Endodermal cell (in vitro differentiated cells): ENCODE data around the gene GPR65. TPM values are rescaled to one million over a fixed set of nuclear protein-coding genes. Genes with fewer than 3 reads are reported as not detected.
A peak's percentile ranks its signal among the peaks of the same experiment; 100 is the strongest.

Experiments used
- DNase-seq: peaks from one replicate; pipeline ENCODE4 v3.0.0-alpha.2; 2017
- H3K27ac ChIP-seq: 2 replicates; pipeline ENCODE4 v1.5.1; 2013; ENCODE audit warnings: mild to moderate bottlenecking, low read depth, low read length, moderate library complexity
- H3K27me3 ChIP-seq: 2 replicates; pipeline ENCODE4 v1.6.1; 2013; ENCODE audit warnings: mild to moderate bottlenecking, low read length, moderate library complexity; ENCODE audit not compliant: insufficient read depth, control insufficient read depth, poor library complexity, severe bottlenecking
- H3K36me3 ChIP-seq: 2 replicates; pipeline ENCODE4 v1.7.0; 2013; ENCODE audit warnings: mild to moderate bottlenecking, low read length, moderate library complexity; ENCODE audit not compliant: control insufficient read depth, insufficient read depth
- H3K4me1 ChIP-seq: one replicate; pipeline ENCODE4 v1.7.0; 2013; ENCODE audit warnings: low read length; ENCODE audit not compliant: control insufficient read depth, insufficient read depth
- H3K4me3 ChIP-seq: 2 replicates; pipeline ENCODE4 v1.5.1; 2013; ENCODE audit warnings: mild to moderate bottlenecking, low read length, moderate library complexity
- H3K9ac ChIP-seq: 2 replicates; pipeline ENCODE4 v1.6.1; 2013; ENCODE audit warnings: mild to moderate bottlenecking, low read length, moderate library complexity; ENCODE audit not compliant: poor library complexity, severe bottlenecking; ENCODE audit errors: extremely low read depth
- H3K9me3 ChIP-seq: 2 replicates; pipeline ENCODE4 v1.6.1; 2013; ENCODE audit warnings: mild to moderate bottlenecking, low read length, moderate library complexity; ENCODE audit not compliant: control insufficient read depth
- H3K27ac Mint-ChIP-seq: 2 replicates; pipeline ENCODE4 v1.8.0; 2020; ENCODE audit warnings: mixed read lengths
- H3K27me3 Mint-ChIP-seq: 2 replicates; pipeline ENCODE4 v1.8.0; 2021; ENCODE audit warnings: mild to moderate bottlenecking, mixed read lengths; ENCODE audit not compliant: insufficient read depth
- H3K36me3 Mint-ChIP-seq: 2 replicates; pipeline ENCODE4 v1.8.0; 2020; ENCODE audit warnings: low read depth, mixed read lengths
- H3K4me1 Mint-ChIP-seq: 2 replicates; pipeline ENCODE4 v1.8.0; 2020; ENCODE audit warnings: mixed read lengths
- H3K4me3 Mint-ChIP-seq: 2 replicates; pipeline ENCODE4 v1.8.0; 2020; ENCODE audit warnings: mild to moderate bottlenecking, moderate library complexity, mixed read lengths
- H3K9me3 Mint-ChIP-seq: 2 replicates; pipeline ENCODE4 v1.8.0; 2020; ENCODE audit warnings: mild to moderate bottlenecking, mixed read lengths
- CTCF ChIP-seq: fragments of 200-600 bp; sonication (generic); conservative IDR thresholded peaks from 2 replicates; pipeline ENCODE4 v1.5.0; 2021; ENCODE audit warnings: antibody characterized with exemption, mild to moderate bottlenecking
- WGBS, 2 experiments: methylation state at CpG; one replicate each; pipeline versions ENCODE4 v1.1.5 to v1.1.7; 2013; ENCODE audit warnings: missing lambda C conversion rate in 2 of 2, mixed read lengths in 1 of 2; ENCODE audit not compliant: insufficient coverage in 1 of 2, insufficient read length in 1 of 2; 5-methylcytosine and 5-hydroxymethylcytosine counted together
- total RNA-seq, 2 donors: library from RNA; stranded (reverse); fragmentation: NEBNext Ultra II Directional in 1 of 2; extraction: Animal tissue kit (Norgen Biotek cat#: 25700) in 1 of 2; gene quantifications; 2 replicates in 1 of 2; 3 replicates in 1 of 2; pipeline ENCODE4 v1.2.1, GENCODE V29; 2021

Gene GPR65
- total RNA-seq, 2 donors from 2014 or later: not detected

GRCh38 chr14:88034076-88034475 lies 29.1 kb downstream of the GPR65 start:
- Histone ChIP-seq H3K27ac (no peak overlapping the region), H3K4me3 (no peak overlapping the region), H3K36me3 (no peaks in the 10 kb centered on the region), H3K9me3 (no peaks in the 10 kb centered on the region), H3K27me3 (no peaks in the 10 kb centered on the region), H3K9ac (no peak overlapping the region), H3K4me1 (peaks cover 10% of the 10 kb centered on the region)
- Mint-ChIP-seq H3K27ac (no peak overlapping the region), H3K4me1 (peaks cover 39% of the 10 kb centered on the region), H3K27me3 (no peaks in the 10 kb centered on the region), H3K4me3 (no peak overlapping the region), H3K36me3 (no peaks in the 10 kb centered on the region), H3K9me3 (peaks cover 4% of the 10 kb centered on the region)
- DNase-seq: no peak
- 87 to 100% methylated on average over 1 to 2 of the region's 2 CpGs for WGBS, 2 experiments
- TF ChIP-seq CTCF: no peak

GRCh38 chr14:88036422-88036821 lies 31.5 kb downstream of the GPR65 start:
- Histone ChIP-seq H3K27ac (no peak overlapping the region), H3K9me3 (no peaks in the 10 kb centered on the region), H3K27me3 (no peaks in the 10 kb centered on the region), H3K9ac (no peak overlapping the region), H3K4me1 (peaks cover 10% of the 10 kb centered on the region), H3K36me3 (no peaks in the 10 kb centered on the region), H3K4me3 (no peak overlapping the region)
- Mint-ChIP-seq H3K27ac (no peak overlapping the region), H3K9me3 (peaks cover 4% of the 10 kb centered on the region), H3K4me1 (peaks cover 38% of the 10 kb centered on the region), H3K36me3 (no peaks in the 10 kb centered on the region), H3K27me3 (no peaks in the 10 kb centered on the region), H3K4me3 (no peak overlapping the region)
- TF ChIP-seq CTCF: no peak
- peak; percentile 55 for DNase-seq
- 56 to 67% methylated on average over 2 of the region's 2 CpGs for WGBS, 2 experiments

GRCh38 chr14:88037325-88037724 lies 32.4 kb downstream of the GPR65 start:
- H3K36me3 ChIP-seq: no peaks in the 10 kb centered on the region
- WGBS, 2 experiments: 71% methylated on average over 1 of the region's 1 CpG; no CpG with 5 or more reads in 1 of the 2 experiments

More at GRCh38 chr14:88037325-88037724, 32.4 kb downstream of the GPR65 start:
- Mint-ChIP-seq H3K4me1 (peaks cover 38% of the 10 kb centered on the region), H3K27ac (no peak overlapping the region), H3K27me3 (no peaks in the 10 kb centered on the region), H3K4me3 (no peak overlapping the region), H3K9me3 (peaks cover 4% of the 10 kb centered on the region), H3K36me3 (no peaks in the 10 kb centered on the region)
- H3K4me3 ChIP-seq: no peak overlapping the region
- H3K9me3 ChIP-seq: no peaks in the 10 kb centered on the region
- peaks cover 10% of the 10 kb centered on the region for H3K4me1 ChIP-seq
- TF ChIP-seq CTCF: no peak
- H3K9ac ChIP-seq: no peak overlapping the region
- no peak for DNase-seq
- H3K27ac ChIP-seq: peak overlapping the region; percentile 55
- no peaks in the 10 kb centered on the region for H3K27me3 ChIP-seq
